ENCODE results near the gene TST. TPM values are rescaled to one million over a fixed set of nuclear protein-coding genes. Genes with fewer than 3 reads are reported as not detected.

Gene TST
- polyA plus RNA-seq, 3 donors = 17.3 to 41.7 (median 34.5) TPM

DNA sequence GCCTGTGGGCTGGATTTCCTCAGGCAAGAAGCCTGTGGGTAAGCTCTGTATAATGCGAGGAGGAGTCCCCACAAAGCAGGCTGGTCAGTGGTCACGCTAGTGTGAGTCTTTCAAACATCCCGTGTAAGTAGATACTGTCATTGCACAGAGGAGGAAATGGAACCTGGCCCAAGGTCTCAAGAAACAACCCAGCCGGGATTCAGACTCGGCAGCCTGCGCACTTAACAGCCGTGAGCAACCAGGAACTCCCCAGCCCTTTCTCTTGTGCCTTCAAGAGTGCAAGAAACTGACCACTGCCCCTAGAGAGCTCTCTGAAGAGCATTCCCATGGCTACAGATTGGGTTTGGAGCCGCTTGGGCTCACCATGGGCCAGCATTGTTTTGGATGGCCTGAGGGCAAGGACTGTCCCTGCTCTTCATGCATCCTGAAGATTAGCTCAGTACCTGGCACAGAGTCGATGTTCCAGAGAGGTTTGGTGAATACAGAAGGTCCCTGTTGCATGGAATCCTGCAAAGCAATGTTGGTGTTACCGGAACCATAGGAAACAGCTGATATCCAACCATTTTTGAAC is 6.3 kb upstream of the TST start:
- Mint-ChIP-seq H3K9me3 (no peaks in the 10 kb centered on the region), H3K4me1 (peaks cover 12% of the 10 kb centered on the region), H3K4me3 (no peak overlapping the region), H3K27ac (peak overlapping the region in 1 of 7 donors; percentile 52), H3K27me3 (ENCODE audit: low read depth in 3 of 3) (peaks cover 0 to 2% (median 1%) of the 10 kb centered on the region in 3 donors), H3K36me3 (peaks cover 35 to 45% of the 10 kb centered on the region in 2 donors)
- DNase-seq = no peak
- intact Hi-C loops (cut with micrococcal nuclease) = no loop called here
- H3K27ac ChIP-seq (ENCODE audit: low read depth in 1 of 2, low read length in 2 of 2) = no peak overlapping the region
- no peaks in the 10 kb centered on the region for H3K9me3 ChIP-seq (replicated peaks in 1 of 2; ENCODE audit: control insufficient read depth in 1 of 2, insufficient read depth in 1 of 2, low read length in 2 of 2)
- no peak overlapping the region for H3K4me3 ChIP-seq (replicated peaks in 1 of 3; ENCODE audit: low read depth in 2 of 3, low read length in 3 of 3)
- H3K9ac ChIP-seq (ENCODE audit: insufficient read depth, low read length, poor library complexity, severe bottlenecking) = no peak overlapping the region
- WGBS (ENCODE audit: insufficient coverage) = 96% methylated on average over 10 of the region's 10 CpGs
- TF ChIP-seq CTCF (IDR thresholded peaks at IDR 0.05) = no peak
- peaks cover 31 to 61% of the 10 kb centered on the region in 2 donors for H3K36me3 ChIP-seq (replicated peaks in 1 of 2; ENCODE audit: control insufficient read depth in 1 of 2, insufficient read depth in 2 of 2, low read length in 2 of 2)
- H3K79me2 ChIP-seq (ENCODE audit: insufficient read depth, low read length) = peaks cover 12% of the 10 kb centered on the region
- H4K20me1 ChIP-seq (ENCODE audit: insufficient read depth, low read length) = peaks cover 8% of the 10 kb centered on the region
- H3K4me2 ChIP-seq (replicated peaks; ENCODE audit: extremely low read depth, low read length, poor library complexity, severe bottlenecking) = no peak overlapping the region
- no peak overlapping the region for H2AFZ ChIP-seq (ENCODE audit: insufficient read depth, low read depth, low read length, poor library complexity, severe bottlenecking)
- H3K27me3 ChIP-seq (ENCODE audit: control insufficient read depth in 2 of 2, insufficient read depth in 2 of 2, low read length in 2 of 2) = no peaks in the 10 kb centered on the region
- peaks cover 2 to 6% of the 10 kb centered on the region in 2 donors for H3K4me1 ChIP-seq (ENCODE audit: control insufficient read depth in 1 of 2, insufficient read depth in 2 of 2, low read length in 2 of 2)

GRCh38 chr22:37024339-37025157 is 5.3 kb upstream of the TST start:
- no peaks in the 10 kb centered on the region for H3K9me3 ChIP-seq (replicated peaks in 1 of 2; ENCODE audit: control insufficient read depth in 1 of 2, insufficient read depth in 1 of 2, low read length in 2 of 2)
- peaks cover 24 to 51% of the 10 kb centered on the region in 2 donors for H3K36me3 ChIP-seq (replicated peaks in 1 of 2; ENCODE audit: control insufficient read depth in 1 of 2, insufficient read depth in 2 of 2, low read length in 2 of 2)
- no peak for DNase-seq
- Mint-ChIP-seq H3K27me3 (ENCODE audit: low read depth in 3 of 3) (peaks cover 0 to 2% (median 1%) of the 10 kb centered on the region in 3 donors), H3K9me3 (no peaks in the 10 kb centered on the region), H3K4me3 (no peak overlapping the region), H3K4me1 (peaks cover 20% of the 10 kb centered on the region), H3K27ac (no peak overlapping the region), H3K36me3 (peaks cover 28 to 35% of the 10 kb centered on the region in 2 donors)
- 97% methylated on average over 65 of the region's 71 CpGs for WGBS (ENCODE audit: insufficient coverage)
- H3K4me3 ChIP-seq (replicated peaks in 1 of 3; ENCODE audit: low read depth in 2 of 3, low read length in 3 of 3) = no peak overlapping the region
- no peak overlapping the region for H3K4me2 ChIP-seq (replicated peaks; ENCODE audit: extremely low read depth, low read length, poor library complexity, severe bottlenecking)
- no peak overlapping the region for H3K9ac ChIP-seq (ENCODE audit: insufficient read depth, low read length, poor library complexity, severe bottlenecking)
- peaks cover 8% of the 10 kb centered on the region for H4K20me1 ChIP-seq (ENCODE audit: insufficient read depth, low read length)
- H3K4me1 ChIP-seq (ENCODE audit: control insufficient read depth in 1 of 2, insufficient read depth in 2 of 2, low read length in 2 of 2) = peaks cover 10 to 11% of the 10 kb centered on the region in 2 donors
- H3K27me3 ChIP-seq (ENCODE audit: control insufficient read depth in 2 of 2, insufficient read depth in 2 of 2, low read length in 2 of 2) = no peaks in the 10 kb centered on the region
- no peak overlapping the region for H2AFZ ChIP-seq (ENCODE audit: insufficient read depth, low read depth, low read length, poor library complexity, severe bottlenecking)
- no peak overlapping the region for H3K27ac ChIP-seq (ENCODE audit: low read depth in 1 of 2, low read length in 2 of 2)
- peaks cover 20% of the 10 kb centered on the region for H3K79me2 ChIP-seq (ENCODE audit: insufficient read depth, low read length)
- intact Hi-C loops (cut with micrococcal nuclease) = no loop called here
- no peak for TF ChIP-seq CTCF (IDR thresholded peaks at IDR 0.05)

Data from CD14-positive monocyte (primary cell).